HG03520 (cell line): ENCODE measurements around the gene CFAP97.
"Not testable (repeated sequence)": the region's sequence is repeated elsewhere in the genome, so short reads cannot be mapped to it uniquely, and the experiment has no call there.

Experiments
- ATAC-seq: cut with Tn5 transposase; IDR thresholded peaks from one replicate; pipeline ENCODE4 v1.9.1; 2021; ENCODE audit warnings: mild to moderate bottlenecking, moderate library complexity; ENCODE audit not compliant: unreplicated experiment

CFAP97 gene

GRCh38 chr4:185142912-185143600, 60.7 kb downstream of the CFAP97 start, which contains the start of gene SLC25A4:
SLC25A4 (plus strand) TSS chr4:185143266; CDS start chr4:185143373, 107 bp downstream.
- ATAC-seq, result peak; percentile 91

- ATAC-seq, result peak; percentile 21
Observed at GRCh38 chr4:185142564-185142911, 61.3 kb downstream of the CFAP97 start.

- ATAC-seq, result no peak
Observed at GRCh38 chr4:185141777-185142176, 62.0 kb downstream of the CFAP97 start.

GRCh38 chr4:185139736-185140135, 64.1 kb downstream of the CFAP97 start:
- ATAC-seq, result no peak

GRCh38 chr4:185138161-185138560, 65.6 kb downstream of the CFAP97 start:
- no peak for ATAC-seq

- ATAC-seq, result no peak
Observed at GRCh38 chr4:185137233-185137925, 66.4 kb downstream of the CFAP97 start.

GRCh38 chr4:185134307-185134869, 69.4 kb downstream of the CFAP97 start:
- no peak for ATAC-seq

GRCh38 chr4:185128272-185129119, 75.3 kb downstream of the CFAP97 start:
- no peak for ATAC-seq

- no peak for ATAC-seq
Observed at GRCh38 chr4:185127021-185127925, 76.5 kb downstream of the CFAP97 start.

- ATAC-seq, result no peak
Observed at GRCh38 chr4:185124006-185124405, 79.8 kb downstream of the CFAP97 start.

- peak; percentile 58 for ATAC-seq
Observed at GRCh38 chr4:185122681-185123345, 81.0 kb downstream of the CFAP97 start.

- ATAC-seq, result no peak
Observed at GRCh38 chr4:185120631-185120946, 83.2 kb downstream of the CFAP97 start.

- no peak for ATAC-seq
Observed at GRCh38 chr4:185119927-185120630, 83.7 kb downstream of the CFAP97 start.

- not testable (repeated sequence) for ATAC-seq
Observed at GRCh38 chr4:185119467-185119866, 84.3 kb downstream of the CFAP97 start.

- no peak for ATAC-seq
Observed at GRCh38 chr4:185118876-185119275, 84.9 kb downstream of the CFAP97 start.

GRCh38 chr4:185117300-185117934, 86.4 kb downstream of the CFAP97 start:
- no peak for ATAC-seq

GRCh38 chr4:185115827-185116232, 88.0 kb downstream of the CFAP97 start:
- ATAC-seq, result no peak

- no peak for ATAC-seq
Observed at GRCh38 chr4:185113340-185113739, 90.5 kb downstream of the CFAP97 start.

- no peak for ATAC-seq
Observed at GRCh38 chr4:185112104-185112503, 91.7 kb downstream of the CFAP97 start.
